Peyer's patch (tissue), 4 donors: ENCODE results near the gene UGT1A9. TPM values are rescaled to one million over a fixed set of nuclear protein-coding genes. Genes with fewer than 3 reads are reported as not detected.
"Not testable (repeated sequence)": the region's sequence is repeated elsewhere in the genome, so short reads cannot be mapped to it uniquely, and the experiment has no call there.

Source experiments
- DNase-seq, 3 donors: peaks; one replicate each; pipeline ENCODE4 v3.0.0-alpha.2; 2017 to 2019
- H3K27ac ChIP-seq, 4 donors: fragments of 200-600 bp; sonication (generic); one replicate each; pipeline ENCODE4 v1.5.1; 2016 to 2019
- H3K27me3 ChIP-seq, 2 donors: fragments of 200-600 bp; sonication (generic); one replicate each; pipeline ENCODE4 v1.5.1; 2019
- H3K36me3 ChIP-seq, 3 donors: fragments of 200-600 bp; sonication (generic); one replicate each; pipeline ENCODE4 v1.5.1; 2016 to 2019
- H3K4me1 ChIP-seq, 4 donors: fragments of 200-600 bp; sonication (generic); one replicate each; pipeline ENCODE4 v1.5.1; 2016 to 2019
- H3K4me3 ChIP-seq, 4 donors: fragments of 200-600 bp; sonication (generic); 1 replicate in 3 of 4; 2 replicates in 1 of 4; pipeline ENCODE4 v1.5.1; 2016 to 2019; ENCODE audit warnings: mild to moderate bottlenecking in 1 of 4
- H3K9me3 ChIP-seq, 4 donors: fragments of 200-600 bp; sonication (generic); one replicate each; pipeline ENCODE4 v1.5.1; 2016 to 2019; ENCODE audit warnings: mild to moderate bottlenecking in 1 of 4
- CTCF ChIP-seq, 6 experiments: fragments of 450-650 bp in 4 of 6; fragments of 200-600 bp in 2 of 6; sonication (generic) in 1 of 6; IDR thresholded peaks; one replicate each; pipeline ENCODE4 v1.5.1; 2017 to 2019; ENCODE audit warnings: antibody characterized with exemption in 6 of 6, mild to moderate bottlenecking in 3 of 6, moderate library complexity in 1 of 6
- POLR2A ChIP-seq, 2 donors: fragments of 450-650 bp; IDR thresholded peaks; one replicate each; pipeline ENCODE4 v1.5.1; 2017; ENCODE audit warnings: antibody characterized with exemption in 2 of 2, mild to moderate bottlenecking in 2 of 2, moderate library complexity in 2 of 2
- total RNA-seq, 4 donors: library from RNA; depleted of rRNA; stranded (reverse); fragments of >200 nt; gene quantifications; one replicate each; pipeline ENCODE4 v1.1.0, GENCODE V29; 2016

Gene UGT1A9
- total RNA-seq, 4 donors from 2014 or later, result 4.1 to 17.3 (median 14.1) TPM

GRCh38 chr2:233714121-233714520 is 42.4 kb downstream of the UGT1A9 start:
- TF ChIP-seq CTCF (IDR thresholded peaks at IDR 0.05) (no peak), POLR2A (IDR thresholded peaks at IDR 0.05) (no peak)
- Histone ChIP-seq H3K27ac (no peak overlapping the region), H3K4me1 (no peaks in the 10 kb centered on the region), H3K9me3 (no peaks in the 10 kb centered on the region), H3K36me3 (no peaks in the 10 kb centered on the region), H3K4me3 (peak overlapping the region in 1 of 4 donors; percentile 6), H3K27me3 (no peaks in the 10 kb centered on the region)
- DNase-seq, result no peak

- Histone ChIP-seq H3K36me3 (no peaks in the 10 kb centered on the region), H3K4me3 (peak within 1 kb of the TSS in 1 of 4 donors; percentile 6), H3K9me3 (no peaks in the 10 kb centered on the region), H3K27me3 (no peaks in the 10 kb centered on the region), H3K4me1 (no peaks in the 10 kb centered on the region), H3K27ac (no peak within 1 kb of the TSS)
- TF ChIP-seq POLR2A (IDR thresholded peaks at IDR 0.05) (no peak), CTCF (IDR thresholded peaks at IDR 0.05) (no peak)
- DNase-seq, result no peak
Measured at GRCh38 chr2:233718552-233718951, 46.9 kb downstream of the UGT1A9 start, which contains the start of gene UGT1A4. Gene UGT1A4, plus strand, starts transcription at chr2:233718736. Its CDS starts 85 bp downstream, at chr2:233718821.

GRCh38 chr2:233728723-233729301 is 57.1 kb downstream of the UGT1A9 start, which contains the start of gene UGT1A3:
Gene UGT1A3, plus strand, starts transcription at chr2:233729042. Its CDS starts 85 bp downstream, at chr2:233729127.
- Histone ChIP-seq H3K36me3 (no peaks in the 10 kb centered on the region), H3K4me1 (no peaks in the 10 kb centered on the region), H3K9me3 (no peaks in the 10 kb centered on the region), H3K4me3 (no peak within 1 kb of the TSS), H3K27ac (no peak within 1 kb of the TSS), H3K27me3 (no peaks in the 10 kb centered on the region)
- DNase-seq, result no peak
- TF ChIP-seq CTCF (IDR thresholded peaks at IDR 0.05) (no peak), POLR2A (IDR thresholded peaks at IDR 0.05) (no peak)

GRCh38 chr2:233736868-233737653 is 65.4 kb downstream of the UGT1A9 start:
- H3K4me1 ChIP-seq, H3K27me3 ChIP-seq, H3K9me3 ChIP-seq, H3K36me3 ChIP-seq: not testable (repeated sequence)
- DNase-seq, result peak in 2 of 3 donors; percentile 68 to 71
- peak overlapping the region in 2 of 4 donors; percentile 4 to 21 for H3K4me3 ChIP-seq
- H3K27ac ChIP-seq, result peak overlapping the region in 2 of 4 donors; percentile 27 to 46

GRCh38 chr2:233740870-233741269 is 69.2 kb downstream of the UGT1A9 start:
- peaks cover 0 to 3% (median 0%) of the 10 kb centered on the region in 4 donors for H3K4me1 ChIP-seq
- TF ChIP-seq CTCF (IDR thresholded peaks at IDR 0.05), result no peak
- TF ChIP-seq POLR2A (IDR thresholded peaks at IDR 0.05), result no peak

More at GRCh38 chr2:233740870-233741269, 69.2 kb downstream of the UGT1A9 start:
- no peaks in the 10 kb centered on the region for H3K9me3 ChIP-seq
- no peak for DNase-seq
- no peaks in the 10 kb centered on the region for H3K27me3 ChIP-seq
- no peak overlapping the region for H3K4me3 ChIP-seq
- no peaks in the 10 kb centered on the region for H3K36me3 ChIP-seq
- H3K27ac ChIP-seq, result no peak overlapping the region
